Measurements from ENCODE around the gene C10orf105. TPM values are rescaled to one million over a fixed set of nuclear protein-coding genes. Genes with fewer than 3 reads are reported as not detected.

Gene C10orf105
- total RNA-seq, 2 experiments from 2014 or later, result 0.09 to 0.15 TPM

- no peak overlapping the region for H3K4me2 ChIP-seq (ENCODE audit: low read length)
- BruUV-seq (replicated peaks), result no TSS peak
- DNase-seq (ENCODE audit: low spot score), result no peak
- POLR2A ChIA-PET, result interaction anchor here (0.7 kb wide), 2 partner anchors 13 to 249 kb away, joined by 3 to 4 read pairs; no protein-coding TSS in a partner anchor
- CTCF ChIA-PET (ENCODE audit: unreplicated experiment), result no interaction called here
- no peaks in the 10 kb centered on the region for H3K79me2 ChIP-seq (ENCODE audit: insufficient read depth, low read depth, low read length)
- H3K4me3 ChIP-seq (ENCODE audit: low read depth, low read length, poor library complexity, severe bottlenecking), result no peak overlapping the region
- no peaks in the 10 kb centered on the region for H3K9me2 ChIP-seq (ENCODE audit: insufficient read depth, low read length)
- peaks cover 10% of the 10 kb centered on the region for H3K4me1 ChIP-seq (ENCODE audit: insufficient read depth, low read length, poor library complexity, severe bottlenecking)
- no peaks in the 10 kb centered on the region for H4K20me1 ChIP-seq (ENCODE audit: insufficient read depth, low read length)
- no peak overlapping the region for H2AFZ ChIP-seq (ENCODE audit: low read length)
- H3K27ac ChIP-seq (ENCODE audit: low read depth, low read length, poor library complexity, severe bottlenecking), result no peak overlapping the region
- intact Hi-C loops (cut with micrococcal nuclease; ENCODE audit: unreplicated experiment), result no loop called here
- no peaks in the 10 kb centered on the region for H3K9me3 ChIP-seq (ENCODE audit: low read length)
- no peaks in the 10 kb centered on the region for H3K36me3 ChIP-seq (ENCODE audit: insufficient read depth, low read length)
- no peak for TF ChIP-seq CTCF (conservative IDR thresholded peaks at IDR 0.05; ENCODE audit: low read length)
- no peak for TF ChIP-seq EZH2phosphoT487 (IDR thresholded peaks at IDR 0.05; ENCODE audit: borderline replicate concordance, low read depth, low read length)
Observed at GRCh38 chr10:71683301-71683700, 36.3 kb downstream of the C10orf105 start.

DNA sequence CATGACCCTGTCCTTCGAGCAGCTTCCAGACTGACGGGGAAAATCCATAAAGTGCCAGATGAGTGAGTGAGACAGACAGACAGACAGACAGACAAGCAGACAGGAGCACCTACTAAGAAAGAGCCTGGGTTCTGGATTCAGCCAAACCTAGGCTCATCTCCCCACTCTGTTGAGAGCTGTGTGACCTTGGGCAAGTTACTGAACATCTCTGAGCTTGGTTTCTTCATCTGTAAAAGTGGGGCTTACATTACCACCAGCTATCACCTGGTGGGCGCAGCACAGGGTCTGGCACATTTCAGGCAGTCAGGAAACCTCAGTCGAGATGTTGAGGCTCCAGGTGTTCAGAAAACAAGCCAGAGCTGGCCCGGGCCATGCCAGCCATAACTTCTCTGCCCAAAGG lies 37.6 kb downstream of the C10orf105 start:
- no peaks in the 10 kb centered on the region for H3K9me2 ChIP-seq (ENCODE audit: insufficient read depth, low read length)

More for the DNA sequence above, 37.6 kb downstream of the C10orf105 start:
- BruUV-seq (replicated peaks), result no TSS peak
- no peak for DNase-seq (ENCODE audit: low spot score)
- Histone ChIP-seq H3K4me3 (ENCODE audit: low read depth, low read length, poor library complexity, severe bottlenecking) (no peak overlapping the region), H2AFZ (ENCODE audit: low read length) (no peak overlapping the region), H4K20me1 (ENCODE audit: insufficient read depth, low read length) (no peaks in the 10 kb centered on the region), H3K79me2 (ENCODE audit: insufficient read depth, low read depth, low read length) (no peaks in the 10 kb centered on the region), H3K4me1 (ENCODE audit: insufficient read depth, low read length, poor library complexity, severe bottlenecking) (peaks cover 10% of the 10 kb centered on the region), H3K27ac (ENCODE audit: low read depth, low read length, poor library complexity, severe bottlenecking) (no peak overlapping the region), H3K9me3 (ENCODE audit: low read length) (no peaks in the 10 kb centered on the region), H3K36me3 (ENCODE audit: insufficient read depth, low read length) (no peaks in the 10 kb centered on the region), H3K4me2 (ENCODE audit: low read length) (no peak overlapping the region)
- TF ChIP-seq CTCF (conservative IDR thresholded peaks at IDR 0.05; ENCODE audit: low read length) (no peak), EZH2phosphoT487 (IDR thresholded peaks at IDR 0.05; ENCODE audit: borderline replicate concordance, low read depth, low read length) (no peak)
- ChIA-PET CTCF (ENCODE audit: unreplicated experiment) (no interaction called here), POLR2A (no interaction called here)
- intact Hi-C loops (cut with micrococcal nuclease; ENCODE audit: unreplicated experiment), result no loop called here

Measured in OCI-LY7 (cell line).